B cell (primary cell): ENCODE measurements around the gene LRG1. TPM values are rescaled to one million over a fixed set of nuclear protein-coding genes. Genes with fewer than 3 reads are reported as not detected.

Experiments used
- ATAC-seq: fragments of 200-7000 bp; cut with Tn5 transposase; one replicate; pipeline ENCODE4 v1.10.0; 2021; ENCODE audit warnings: low read depth, mild to moderate bottlenecking, moderate number of reproducible peaks, moderate library complexity
- CTCF ChIA-PET: fragments of 350-600 bp; sonication (Branson Sonifier 250); formaldehyde crosslinking; loops from one replicate; lab custom pipeline; 2021; ENCODE audit warnings: antibody characterized with exemption, inconsistent platforms; lab: Charles Lee
- POLR2A ChIA-PET: fragments of 350-600 bp; sonication (Branson Sonifier 250); formaldehyde crosslinking; loops from one replicate; lab custom pipeline; 2021; ENCODE audit warnings: antibody characterized with exemption; lab: Charles Lee
- DNase-seq: peaks from one replicate; pipeline ENCODE4 v3.0.0; 2013
- H2AFZ ChIP-seq: 2 replicates; pipeline ENCODE4 v1.6.1; 2012; ENCODE audit warnings: mild to moderate bottlenecking, low read depth, low read length; ENCODE audit not compliant: insufficient read depth, poor library complexity, severe bottlenecking
- H3K27ac ChIP-seq, 2 donors: 1 replicate in 1 of 2; 2 replicates in 1 of 2; pipeline ENCODE4 v1.5.1; 2012 to 2013; ENCODE audit warnings: low read length in 2 of 2, mild to moderate bottlenecking in 2 of 2, moderate library complexity in 1 of 2
- H3K27me3 ChIP-seq, 4 experiments: fragments of 200-600 bp in 1 of 4; sonication (generic) in 1 of 4; replicated peaks in 1 of 4; 1 replicate in 2 of 4; 2 replicates in 2 of 4; pipeline versions ENCODE4 v1.6.1 to v1.7.0; 2013 to 2016; ENCODE audit warnings: low read length in 3 of 4, mild to moderate bottlenecking in 2 of 4, mixed read lengths in 1 of 4, moderate library complexity in 1 of 4; ENCODE audit not compliant: insufficient read depth in 4 of 4, control insufficient read depth in 3 of 4; ENCODE audit errors: control extremely low read depth in 1 of 4
- H3K36me3 ChIP-seq, 2 experiments: replicated peaks in 1 of 2; 1 replicate in 1 of 2; 2 replicates in 1 of 2; pipeline versions ENCODE4 v1.6.1 to v1.7.1; 2013; ENCODE audit warnings: low read length in 1 of 2; ENCODE audit not compliant: insufficient read depth in 2 of 2, control insufficient read depth in 1 of 2; ENCODE audit errors: control extremely low read depth in 1 of 2, extremely low read depth in 1 of 2
- H3K4me1 ChIP-seq, 2 donors: fragments of 200-600 bp in 1 of 2; sonication (generic) in 1 of 2; 1 replicate in 1 of 2; 2 replicates in 1 of 2; pipeline versions ENCODE4 v1.5.1 to v1.6.1; 2013 to 2017; ENCODE audit warnings: low read length in 2 of 2; ENCODE audit not compliant: control insufficient read depth in 2 of 2, insufficient read depth in 2 of 2
- H3K4me2 ChIP-seq: replicated peaks from 2 replicates; pipeline ENCODE3; 2012; ENCODE audit warnings: mild to moderate bottlenecking, low read depth, low read length; ENCODE audit not compliant: poor library complexity, severe bottlenecking
- H3K4me3 ChIP-seq, 5 experiments: fragments of 200-600 bp in 1 of 5; sonication (generic) in 1 of 5; 1 replicate in 3 of 5; 2 replicates in 2 of 5; pipeline versions ENCODE4 v1.5.1 to v1.7.0; 2011 to 2016; ENCODE audit warnings: low read length in 4 of 5, mild to moderate bottlenecking in 4 of 5, low read depth in 2 of 5, control low read depth in 1 of 5, moderate library complexity in 1 of 5; ENCODE audit not compliant: insufficient read depth in 1 of 5; ENCODE audit errors: control extremely low read depth in 1 of 5, extremely low read depth in 1 of 5
- H3K79me2 ChIP-seq: fragments of 200-600 bp; sonication (generic); one replicate; pipeline ENCODE4 v1.6.0; 2016; ENCODE audit warnings: low read length; ENCODE audit not compliant: control insufficient read depth, insufficient read depth
- H3K9ac ChIP-seq: fragments of 200-600 bp; sonication (generic); 2 replicates; pipeline ENCODE4 v1.6.1; 2017; ENCODE audit warnings: mild to moderate bottlenecking, low read length, moderate library complexity
- H3K9me3 ChIP-seq, 3 donors: one replicate each; pipeline versions ENCODE4 v1.6.1 to v1.7.1; 2013; ENCODE audit warnings: low read length in 2 of 3; ENCODE audit not compliant: control insufficient read depth in 2 of 3, insufficient read depth in 1 of 3; ENCODE audit errors: control extremely low read depth in 1 of 3
- H4K20me1 ChIP-seq: 2 replicates; pipeline ENCODE4 v1.6.0; 2012; ENCODE audit warnings: mild to moderate bottlenecking, low read length; ENCODE audit not compliant: insufficient read depth, control insufficient read depth, poor library complexity, severe bottlenecking
- H3K27ac Mint-ChIP-seq: one replicate; pipeline ENCODE4 v1.8.0; 2021; ENCODE audit warnings: mixed read lengths
- H3K27me3 Mint-ChIP-seq: one replicate; pipeline ENCODE4 v1.8.0; 2021; ENCODE audit warnings: mixed read lengths
- H3K4me1 Mint-ChIP-seq: one replicate; pipeline ENCODE4 v1.8.0; 2021; ENCODE audit warnings: mixed read lengths
- H3K4me3 Mint-ChIP-seq: one replicate; pipeline ENCODE4 v1.8.0; 2021; ENCODE audit warnings: mixed read lengths
- H3K9me3 Mint-ChIP-seq: one replicate; pipeline ENCODE4 v1.8.0; 2022; ENCODE audit warnings: mixed read lengths; ENCODE audit not compliant: insufficient read depth
- EZH2 ChIP-seq: IDR thresholded peaks from 2 replicates; pipeline ENCODE4 v1.6.1; 2012; ENCODE audit warnings: borderline replicate concordance, low read depth, mild to moderate bottlenecking, moderate library complexity, low read length; ENCODE audit not compliant: insufficient read depth, poor library complexity, severe bottlenecking
- WGBS: methylation state at CpG from one replicate; pipeline ENCODE4 v1.1.5; 2013; ENCODE audit warnings: missing lambda C conversion rate; ENCODE audit not compliant: insufficient coverage; 5-methylcytosine and 5-hydroxymethylcytosine counted together
- intact Hi-C: fragments of 100-400 bp; cut with micrococcal nuclease; formaldehyde crosslinking; loops from one replicate; pipeline ENCODE4 v1.10.0; 2022
- polyA plus RNA-seq: library from polyadenylated mRNA; depleted of rRNA; stranded (reverse); fragments of >200 nt; gene quantifications from 2 replicates; pipeline ENCODE4 v1.2.3, GENCODE V29; 2012
- total RNA-seq, 2 donors: library from RNA; stranded (reverse); fragments of 120-200 nt in 1 of 2; gene quantifications; 1 replicate in 1 of 2; 2 replicates in 1 of 2; pipeline versions ENCODE4 v1.2.3 to v1.2.4, GENCODE V29; 2013 to 2022
- TF ChIP-seq, protein P1 (sequence below): fragments of 200-600 bp; IDR thresholded peaks from one replicate; pipeline ENCODE4 v1.8.0; 2022; ENCODE audit warnings: antibody characterized with exemption, mild to moderate bottlenecking

LRG1 gene
- total and polyA plus RNA-seq, 2 donors (not counting 1 experiment from before 2014, with no cell fraction given), result 0.21 to 0.27 TPM

DNA sequence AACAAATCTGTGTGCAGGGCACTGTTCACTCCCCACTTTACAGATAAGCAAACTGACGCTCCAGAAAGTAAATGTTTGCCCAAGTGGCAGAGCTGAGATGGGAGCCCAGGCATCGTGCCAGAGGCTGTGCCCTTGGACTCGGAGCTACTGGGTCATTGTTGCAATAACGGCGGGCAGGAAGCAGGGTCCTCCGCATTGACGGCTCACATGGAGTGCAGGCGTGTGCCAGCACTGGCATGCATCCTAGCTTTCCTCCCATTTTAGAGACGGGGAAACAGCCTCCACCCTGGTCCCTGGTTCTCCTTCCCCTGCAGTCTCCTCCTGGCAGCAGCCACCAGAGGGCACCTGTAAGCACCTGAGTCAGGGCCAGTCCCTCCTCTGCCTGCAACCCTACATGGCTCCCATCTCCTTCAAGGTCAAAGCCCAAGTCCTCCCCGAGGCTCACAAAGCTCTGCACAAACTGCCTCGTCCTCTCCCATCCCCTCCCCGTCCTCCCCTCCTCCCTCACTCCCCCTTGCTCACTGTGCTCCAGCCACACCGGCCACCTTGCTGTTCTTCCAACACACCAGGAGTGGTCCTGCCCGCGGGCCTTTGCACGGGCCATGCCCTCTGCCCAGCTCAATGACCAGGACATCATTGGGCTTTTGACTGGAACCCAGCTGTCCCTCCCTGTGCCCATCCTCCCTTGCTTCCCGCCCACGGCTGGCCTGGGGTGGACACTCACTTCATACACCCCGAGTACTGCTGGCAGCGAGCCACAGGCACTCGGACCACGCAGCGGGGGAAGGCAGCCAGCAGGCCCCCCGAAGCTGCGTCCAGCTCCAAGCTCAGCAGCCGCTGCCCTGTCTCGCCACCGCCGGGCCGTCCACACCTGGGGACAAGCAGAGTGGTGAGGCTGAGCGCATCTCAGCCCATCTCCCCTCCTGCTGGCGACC, 7.7 kb upstream of the LRG1 start:
- peaks cover 4% of the 10 kb centered on the region for H3K27me3 Mint-ChIP-seq
- H3K4me3 ChIP-seq, result no peak overlapping the region
- no peaks in the 10 kb centered on the region for H3K36me3 ChIP-seq
- H4K20me1 ChIP-seq, result no peaks in the 10 kb centered on the region
- H2AFZ ChIP-seq, result no peak overlapping the region
- intact Hi-C loops, result no loop called here
- DNase-seq (no peak), ATAC-seq (no peak)
- H3K4me2 ChIP-seq, result no peak overlapping the region
- no peak overlapping the region for H3K4me3 Mint-ChIP-seq
- H3K9ac ChIP-seq, result no peak overlapping the region
- no peak overlapping the region for H3K27ac Mint-ChIP-seq
- no peaks in the 10 kb centered on the region for H3K79me2 ChIP-seq
- TF ChIP-seq, protein P1, sequence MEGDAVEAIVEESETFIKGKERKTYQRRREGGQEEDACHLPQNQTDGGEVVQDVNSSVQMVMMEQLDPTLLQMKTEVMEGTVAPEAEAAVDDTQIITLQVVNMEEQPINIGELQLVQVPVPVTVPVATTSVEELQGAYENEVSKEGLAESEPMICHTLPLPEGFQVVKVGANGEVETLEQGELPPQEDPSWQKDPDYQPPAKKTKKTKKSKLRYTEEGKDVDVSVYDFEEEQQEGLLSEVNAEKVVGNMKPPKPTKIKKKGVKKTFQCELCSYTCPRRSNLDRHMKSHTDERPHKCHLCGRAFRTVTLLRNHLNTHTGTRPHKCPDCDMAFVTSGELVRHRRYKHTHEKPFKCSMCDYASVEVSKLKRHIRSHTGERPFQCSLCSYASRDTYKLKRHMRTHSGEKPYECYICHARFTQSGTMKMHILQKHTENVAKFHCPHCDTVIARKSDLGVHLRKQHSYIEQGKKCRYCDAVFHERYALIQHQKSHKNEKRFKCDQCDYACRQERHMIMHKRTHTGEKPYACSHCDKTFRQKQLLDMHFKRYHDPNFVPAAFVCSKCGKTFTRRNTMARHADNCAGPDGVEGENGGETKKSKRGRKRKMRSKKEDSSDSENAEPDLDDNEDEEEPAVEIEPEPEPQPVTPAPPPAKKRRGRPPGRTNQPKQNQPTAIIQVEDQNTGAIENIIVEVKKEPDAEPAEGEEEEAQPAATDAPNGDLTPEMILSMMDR, result no peak
- TF ChIP-seq EZH2, result no peak
- ChIA-PET CTCF (interaction anchor here (2.1 kb wide), 1 partner anchor 89 kb away, joined by 7 read pairs; no protein-coding TSS in a partner anchor), POLR2A (no interaction called here)
- H3K4me1 Mint-ChIP-seq, result peaks cover 1% of the 10 kb centered on the region
- no peak overlapping the region for H3K27ac ChIP-seq
- H3K27me3 ChIP-seq, result no peaks in the 10 kb centered on the region
- H3K4me1 ChIP-seq, result no peaks in the 10 kb centered on the region
- no peaks in the 10 kb centered on the region for H3K9me3 Mint-ChIP-seq
- peaks cover 0 to 5% (median 0%) of the 10 kb centered on the region in 3 donors for H3K9me3 ChIP-seq
- WGBS, result 83% methylated on average over 31 of the region's 32 CpGs
